ENCODE measurements around the gene PAK3. TPM values are rescaled to one million over a fixed set of nuclear protein-coding genes. Genes with fewer than 3 reads are reported as not detected.

Gene PAK3
- total RNA-seq, 2 donors from 2014 or later: 6.7 to 12.5 TPM

GRCh38 chrX:111268506-111268905, 172.5 kb downstream of the PAK3 start:
- intact Hi-C loops (cut with DNase I): no loop called here
- H3K4me1 ChIP-seq (replicated peaks): no peaks in the 10 kb centered on the region
- H3K36me3 ChIP-seq: no peaks in the 10 kb centered on the region
- no peak overlapping the region for H3K4me3 ChIP-seq
- TF ChIP-seq POLR2A (IDR thresholded peaks at IDR 0.05) (no peak), POLR2AphosphoS5 (IDR thresholded peaks at IDR 0.05) (no peak)
- TF ChIP-seq, protein P1, sequence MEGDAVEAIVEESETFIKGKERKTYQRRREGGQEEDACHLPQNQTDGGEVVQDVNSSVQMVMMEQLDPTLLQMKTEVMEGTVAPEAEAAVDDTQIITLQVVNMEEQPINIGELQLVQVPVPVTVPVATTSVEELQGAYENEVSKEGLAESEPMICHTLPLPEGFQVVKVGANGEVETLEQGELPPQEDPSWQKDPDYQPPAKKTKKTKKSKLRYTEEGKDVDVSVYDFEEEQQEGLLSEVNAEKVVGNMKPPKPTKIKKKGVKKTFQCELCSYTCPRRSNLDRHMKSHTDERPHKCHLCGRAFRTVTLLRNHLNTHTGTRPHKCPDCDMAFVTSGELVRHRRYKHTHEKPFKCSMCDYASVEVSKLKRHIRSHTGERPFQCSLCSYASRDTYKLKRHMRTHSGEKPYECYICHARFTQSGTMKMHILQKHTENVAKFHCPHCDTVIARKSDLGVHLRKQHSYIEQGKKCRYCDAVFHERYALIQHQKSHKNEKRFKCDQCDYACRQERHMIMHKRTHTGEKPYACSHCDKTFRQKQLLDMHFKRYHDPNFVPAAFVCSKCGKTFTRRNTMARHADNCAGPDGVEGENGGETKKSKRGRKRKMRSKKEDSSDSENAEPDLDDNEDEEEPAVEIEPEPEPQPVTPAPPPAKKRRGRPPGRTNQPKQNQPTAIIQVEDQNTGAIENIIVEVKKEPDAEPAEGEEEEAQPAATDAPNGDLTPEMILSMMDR (IDR thresholded peaks at IDR 0.05): no peak
- DNase-seq (ENCODE audit: low spot score): no peak
- H3K27ac ChIP-seq: no peak overlapping the region
- no peaks in the 10 kb centered on the region for H3K27me3 ChIP-seq (replicated peaks; ENCODE audit: insufficient read depth)
- WGBS: 14% methylated on average over 2 of the region's 2 CpGs
- no peaks in the 10 kb centered on the region for H3K9me3 ChIP-seq

GRCh38 chrX:111270339-111270738, 174.3 kb downstream of the PAK3 start, which contains the start of gene CAPN6:
Gene CAPN6, minus strand, starts transcription at chrX:111270483. Its CDS starts 6,547 bp downstream, at chrX:111263936.
- peak; percentile 7 for DNase-seq (ENCODE audit: low spot score)
- H3K9me3 ChIP-seq: no peaks in the 10 kb centered on the region
- WGBS: 13% methylated on average over 8 of the region's 8 CpGs
- intact Hi-C loops (cut with DNase I): no loop called here
- TF ChIP-seq, protein P1 (IDR thresholded peaks at IDR 0.05): no peak
- TF ChIP-seq POLR2A (IDR thresholded peaks at IDR 0.05) (no peak), POLR2AphosphoS5 (IDR thresholded peaks at IDR 0.05) (no peak)
- no peak within 1 kb of the TSS for H3K27ac ChIP-seq
- no peaks in the 10 kb centered on the region for H3K27me3 ChIP-seq (replicated peaks; ENCODE audit: insufficient read depth)
- no peak within 1 kb of the TSS for H3K4me3 ChIP-seq
- no peaks in the 10 kb centered on the region for H3K36me3 ChIP-seq
- H3K4me1 ChIP-seq (replicated peaks): no peaks in the 10 kb centered on the region

Small RNA genes lying within 50 kb of the gene (small RNA-seq; reads per million reads assigned to genes)
- gene FCF1P4: 0 reads per million in 2 donors

Other genes with a start within 250 kb of the PAK3 start
- gene CAPN6, start 174.3 kb downstream of the PAK3 start, total RNA-seq: 1 to 10 TPM in 1 of 2 donors, under 1 TPM in 1; 0.50 to 7.8 TPM